Measurements from ENCODE around the gene SULT1A3. TPM values are rescaled to one million over a fixed set of nuclear protein-coding genes. Genes with fewer than 3 reads are reported as not detected.
"Not testable (repeated sequence)": the region's sequence is repeated elsewhere in the genome, so short reads cannot be mapped to it uniquely, and the experiment has no call there.

The SULT1A3 gene
- total RNA-seq, 1 donor from 2014 or later = 1.6 TPM

- H3K9ac ChIP-seq (ENCODE audit: low read depth in 1 of 3, low read length in 3 of 3) = no peak overlapping the region
- H3K9me3 ChIP-seq (ENCODE audit: control insufficient read depth in 3 of 3, low read length in 3 of 3) = no peaks in the 10 kb centered on the region
- H3K4me1 ChIP-seq (ENCODE audit: control insufficient read depth in 3 of 3, insufficient read depth in 3 of 3, low read length in 3 of 3) = no peaks in the 10 kb centered on the region
- H3K4me3 ChIP-seq (ENCODE audit: low read length in 3 of 3) = no peak overlapping the region
- no peaks in the 10 kb centered on the region for H3K27me3 ChIP-seq (ENCODE audit: control insufficient read depth in 3 of 3, insufficient read depth in 3 of 3, low read length in 3 of 3)
- no peaks in the 10 kb centered on the region for H3K36me3 ChIP-seq (ENCODE audit: control insufficient read depth in 3 of 3, insufficient read depth in 3 of 3, low read length in 3 of 3)
- no peak overlapping the region for H3K27ac ChIP-seq (ENCODE audit: low read depth, low read length)
Observed at GRCh38 chr16:30173054-30173453, 26.0 kb upstream of the SULT1A3 start.

GRCh38 chr16:30176876-30177275 is 22.2 kb upstream of the SULT1A3 start:
- H3K36me3 ChIP-seq (ENCODE audit: control insufficient read depth in 3 of 3, insufficient read depth in 3 of 3, low read length in 3 of 3); H3K9ac ChIP-seq (ENCODE audit: low read depth in 1 of 3, low read length in 3 of 3); H3K4me1 ChIP-seq (ENCODE audit: control insufficient read depth in 3 of 3, insufficient read depth in 3 of 3, low read length in 3 of 3); H3K4me3 ChIP-seq (ENCODE audit: low read length in 3 of 3); H3K27me3 ChIP-seq (ENCODE audit: control insufficient read depth in 3 of 3, insufficient read depth in 3 of 3, low read length in 3 of 3); H3K27ac ChIP-seq (ENCODE audit: low read depth, low read length); H3K9me3 ChIP-seq (ENCODE audit: control insufficient read depth in 3 of 3, low read length in 3 of 3): not testable (repeated sequence)

- Histone ChIP-seq H3K27ac (ENCODE audit: low read depth, low read length) (no peak overlapping the region), H3K36me3 (ENCODE audit: control insufficient read depth in 3 of 3, insufficient read depth in 3 of 3, low read length in 3 of 3) (no peaks in the 10 kb centered on the region), H3K9me3 (ENCODE audit: control insufficient read depth in 3 of 3, low read length in 3 of 3) (no peaks in the 10 kb centered on the region), H3K27me3 (ENCODE audit: control insufficient read depth in 3 of 3, insufficient read depth in 3 of 3, low read length in 3 of 3) (no peaks in the 10 kb centered on the region), H3K4me1 (ENCODE audit: control insufficient read depth in 3 of 3, insufficient read depth in 3 of 3, low read length in 3 of 3) (peaks cover 3 to 7% (median 6%) of the 10 kb centered on the region in 3 donors), H3K4me3 (ENCODE audit: low read length in 3 of 3) (no peak overlapping the region), H3K9ac (ENCODE audit: low read depth in 1 of 3, low read length in 3 of 3) (no peak overlapping the region)
Observed at GRCh38 chr16:30179195-30179594, 19.9 kb upstream of the SULT1A3 start.

GRCh38 chr16:30179931-30180330 is 19.1 kb upstream of the SULT1A3 start:
- H3K4me1 ChIP-seq (ENCODE audit: control insufficient read depth in 3 of 3, insufficient read depth in 3 of 3, low read length in 3 of 3) = peaks cover 5 to 12% (median 10%) of the 10 kb centered on the region in 3 donors
- no peaks in the 10 kb centered on the region for H3K27me3 ChIP-seq (ENCODE audit: control insufficient read depth in 3 of 3, insufficient read depth in 3 of 3, low read length in 3 of 3)
- no peak overlapping the region for H3K4me3 ChIP-seq (ENCODE audit: low read length in 3 of 3)
- H3K9me3 ChIP-seq (ENCODE audit: control insufficient read depth in 3 of 3, low read length in 3 of 3) = no peaks in the 10 kb centered on the region
- H3K27ac ChIP-seq (ENCODE audit: low read depth, low read length) = no peak overlapping the region
- no peaks in the 10 kb centered on the region for H3K36me3 ChIP-seq (ENCODE audit: control insufficient read depth in 3 of 3, insufficient read depth in 3 of 3, low read length in 3 of 3)
- H3K9ac ChIP-seq (ENCODE audit: low read depth in 1 of 3, low read length in 3 of 3) = no peak overlapping the region

- no peaks in the 10 kb centered on the region for H3K9me3 ChIP-seq (ENCODE audit: control insufficient read depth in 3 of 3, low read length in 3 of 3)
- no peak overlapping the region for H3K9ac ChIP-seq (ENCODE audit: low read depth in 1 of 3, low read length in 3 of 3)
- no peaks in the 10 kb centered on the region for H3K27me3 ChIP-seq (ENCODE audit: control insufficient read depth in 3 of 3, insufficient read depth in 3 of 3, low read length in 3 of 3)
- no peaks in the 10 kb centered on the region for H3K36me3 ChIP-seq (ENCODE audit: control insufficient read depth in 3 of 3, insufficient read depth in 3 of 3, low read length in 3 of 3)
- no peak overlapping the region for H3K4me3 ChIP-seq (ENCODE audit: low read length in 3 of 3)
- no peak overlapping the region for H3K27ac ChIP-seq (ENCODE audit: low read depth, low read length)
- peaks cover 5 to 13% (median 12%) of the 10 kb centered on the region in 3 donors for H3K4me1 ChIP-seq (ENCODE audit: control insufficient read depth in 3 of 3, insufficient read depth in 3 of 3, low read length in 3 of 3)
Observed at GRCh38 chr16:30180741-30181140, 18.3 kb upstream of the SULT1A3 start.

- H3K27ac ChIP-seq (ENCODE audit: low read depth, low read length) = no peak within 1 kb of the TSS
- H3K4me3 ChIP-seq (ENCODE audit: low read length in 3 of 3) = peak within 1 kb of the TSS; percentile 62 to 72 (median 65)
- H3K9ac ChIP-seq (ENCODE audit: low read depth in 1 of 3, low read length in 3 of 3) = peak within 1 kb of the TSS; percentile 33 to 81 (median 53)
- no peaks in the 10 kb centered on the region for H3K27me3 ChIP-seq (ENCODE audit: control insufficient read depth in 3 of 3, insufficient read depth in 3 of 3, low read length in 3 of 3)
- no peaks in the 10 kb centered on the region for H3K36me3 ChIP-seq (ENCODE audit: control insufficient read depth in 3 of 3, insufficient read depth in 3 of 3, low read length in 3 of 3)
- no peaks in the 10 kb centered on the region for H3K9me3 ChIP-seq (ENCODE audit: control insufficient read depth in 3 of 3, low read length in 3 of 3)
- peaks cover 5 to 26% (median 17%) of the 10 kb centered on the region in 3 donors for H3K4me1 ChIP-seq (ENCODE audit: control insufficient read depth in 3 of 3, insufficient read depth in 3 of 3, low read length in 3 of 3)
Observed at GRCh38 chr16:30183233-30184095, 15.6 kb upstream of the SULT1A3 start, which contains the start of gene CORO1A. TSS of gene CORO1A (plus strand) at chr16:30183602. CDS start at chr16:30185210, 1,608 bp downstream.

GRCh38 chr16:30184096-30184890 is 14.8 kb upstream of the SULT1A3 start:
- no peaks in the 10 kb centered on the region for H3K9me3 ChIP-seq (ENCODE audit: control insufficient read depth in 3 of 3, low read length in 3 of 3)
- peak overlapping the region in 1 of 3 donors; percentile 25 for H3K9ac ChIP-seq (ENCODE audit: low read depth in 1 of 3, low read length in 3 of 3)
- no peak overlapping the region for H3K27ac ChIP-seq (ENCODE audit: low read depth, low read length)
- H3K36me3 ChIP-seq (ENCODE audit: control insufficient read depth in 3 of 3, insufficient read depth in 3 of 3, low read length in 3 of 3) = no peaks in the 10 kb centered on the region
- no peaks in the 10 kb centered on the region for H3K27me3 ChIP-seq (ENCODE audit: control insufficient read depth in 3 of 3, insufficient read depth in 3 of 3, low read length in 3 of 3)
- H3K4me1 ChIP-seq (ENCODE audit: control insufficient read depth in 3 of 3, insufficient read depth in 3 of 3, low read length in 3 of 3) = peaks cover 5 to 26% (median 17%) of the 10 kb centered on the region in 3 donors
- peak overlapping the region in 2 of 3 donors; percentile 35 to 65 for H3K4me3 ChIP-seq (ENCODE audit: low read length in 3 of 3)

- H3K9ac ChIP-seq (ENCODE audit: low read depth in 1 of 3, low read length in 3 of 3) = no peak overlapping the region
- H3K27ac ChIP-seq (ENCODE audit: low read depth, low read length) = peak overlapping the region; percentile 7
Observed at GRCh38 chr16:30184891-30185682, 14.0 kb upstream of the SULT1A3 start.

GRCh38 chr16:30185683-30186421 is 13.2 kb upstream of the SULT1A3 start:
- Histone ChIP-seq H3K36me3 (ENCODE audit: control insufficient read depth in 3 of 3, insufficient read depth in 3 of 3, low read length in 3 of 3) (no peaks in the 10 kb centered on the region), H3K4me1 (ENCODE audit: control insufficient read depth in 3 of 3, insufficient read depth in 3 of 3, low read length in 3 of 3) (peaks cover 5 to 26% (median 17%) of the 10 kb centered on the region in 3 donors), H3K9me3 (ENCODE audit: control insufficient read depth in 3 of 3, low read length in 3 of 3) (no peaks in the 10 kb centered on the region), H3K9ac (ENCODE audit: low read depth in 1 of 3, low read length in 3 of 3) (no peak overlapping the region), H3K27ac (ENCODE audit: low read depth, low read length) (peak overlapping the region; percentile 7), H3K4me3 (ENCODE audit: low read length in 3 of 3) (no peak overlapping the region), H3K27me3 (ENCODE audit: control insufficient read depth in 3 of 3, insufficient read depth in 3 of 3, low read length in 3 of 3) (no peaks in the 10 kb centered on the region)

More at GRCh38 chr16:30184891-30185682, 14.0 kb upstream of the SULT1A3 start:
- peak overlapping the region in 2 of 3 donors; percentile 35 to 65 for H3K4me3 ChIP-seq (ENCODE audit: low read length in 3 of 3)
- no peaks in the 10 kb centered on the region for H3K27me3 ChIP-seq (ENCODE audit: control insufficient read depth in 3 of 3, insufficient read depth in 3 of 3, low read length in 3 of 3)
- H3K9me3 ChIP-seq (ENCODE audit: control insufficient read depth in 3 of 3, low read length in 3 of 3) = no peaks in the 10 kb centered on the region
- H3K4me1 ChIP-seq (ENCODE audit: control insufficient read depth in 3 of 3, insufficient read depth in 3 of 3, low read length in 3 of 3) = peaks cover 5 to 26% (median 17%) of the 10 kb centered on the region in 3 donors
- H3K36me3 ChIP-seq (ENCODE audit: control insufficient read depth in 3 of 3, insufficient read depth in 3 of 3, low read length in 3 of 3) = no peaks in the 10 kb centered on the region
